ENCODE results near the gene TBC1D16.
"Not testable (repeated sequence)": the region's sequence is repeated elsewhere in the genome, so short reads cannot be mapped to it uniquely, and the experiment has no call there.

- not testable (repeated sequence) for TF ChIP-seq ZNF317 (CRISPR knock-in tag; IDR thresholded peaks at IDR 0.05; ENCODE audit: borderline replicate concordance, low read depth); CTCF (IDR thresholded peaks at IDR 0.05); SOX15 (CRISPR knock-in tag; IDR thresholded peaks at IDR 0.05); PREB (CRISPR knock-in tag; IDR thresholded peaks at IDR 0.05; ENCODE audit: borderline replicate concordance); CDX4 (CRISPR knock-in tag; IDR thresholded peaks at IDR 0.05; ENCODE audit: borderline replicate concordance); NR2C2 (CRISPR knock-in tag; IDR thresholded peaks at IDR 0.05); NR3C1 (CRISPR knock-in tag; conservative IDR thresholded peaks at IDR 0.05; ENCODE audit: low read depth); JUN (CRISPR knock-in tag; IDR thresholded peaks at IDR 0.05)
These were observed 79.3 kb downstream of the TBC1D16 start for GRCh38 chr17:79956441-79956735.
